NCI-H1048 (cell line): ENCODE results near the gene PDHB.
"Not testable (repeated sequence)": the region's sequence is repeated elsewhere in the genome, so short reads cannot be mapped to it uniquely, and the experiment has no call there.

ENCODE experiments used
- DNase-seq: peaks from one replicate; lab custom pipeline; 2025; lab: John Stamatoyannopoulos, UW

PDHB gene

DNA sequence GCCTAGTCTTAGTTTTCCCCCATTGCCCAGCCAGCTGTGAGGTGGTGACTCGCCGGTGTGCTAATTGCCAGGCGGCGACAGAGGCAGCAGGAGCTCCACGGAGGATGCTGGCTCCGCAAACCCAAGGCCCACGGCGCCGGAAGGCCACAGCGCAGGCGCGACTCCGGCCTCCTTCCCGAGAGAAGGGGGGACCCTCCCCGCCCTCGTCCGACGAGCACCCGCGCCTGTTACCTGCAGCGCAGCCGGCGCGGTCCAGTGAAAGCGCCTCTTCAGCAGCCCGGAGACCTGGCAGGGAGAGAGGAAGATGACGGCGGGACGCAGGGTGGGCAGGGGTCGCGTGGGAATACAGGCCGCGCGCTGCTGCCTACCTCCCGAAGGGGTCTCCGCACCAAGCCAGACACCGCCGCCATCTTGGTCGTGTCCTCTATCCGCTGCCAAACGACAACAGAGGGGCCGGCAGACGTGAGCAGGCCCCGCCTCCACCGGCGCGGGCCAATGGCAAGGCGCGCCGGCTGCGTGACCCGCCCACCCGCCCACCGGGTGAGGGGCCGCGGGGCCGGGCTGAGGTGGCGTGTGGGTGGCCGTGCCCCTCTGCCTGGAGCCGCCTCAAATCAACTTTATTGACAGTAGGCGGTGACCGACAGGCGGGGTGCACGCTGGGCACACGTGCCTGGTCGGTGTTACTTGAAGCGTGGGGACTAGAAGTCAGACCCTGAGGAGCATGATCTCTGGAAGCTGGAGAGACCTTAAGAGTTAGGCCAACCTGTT is at the start of gene PDHB:
Gene PDHB, minus strand, starts transcription at position 433 of the 768 bp plus-strand sequence. Its CDS starts 23 bp downstream, at position 410.
- DNase-seq = peak; percentile 58

DNA sequence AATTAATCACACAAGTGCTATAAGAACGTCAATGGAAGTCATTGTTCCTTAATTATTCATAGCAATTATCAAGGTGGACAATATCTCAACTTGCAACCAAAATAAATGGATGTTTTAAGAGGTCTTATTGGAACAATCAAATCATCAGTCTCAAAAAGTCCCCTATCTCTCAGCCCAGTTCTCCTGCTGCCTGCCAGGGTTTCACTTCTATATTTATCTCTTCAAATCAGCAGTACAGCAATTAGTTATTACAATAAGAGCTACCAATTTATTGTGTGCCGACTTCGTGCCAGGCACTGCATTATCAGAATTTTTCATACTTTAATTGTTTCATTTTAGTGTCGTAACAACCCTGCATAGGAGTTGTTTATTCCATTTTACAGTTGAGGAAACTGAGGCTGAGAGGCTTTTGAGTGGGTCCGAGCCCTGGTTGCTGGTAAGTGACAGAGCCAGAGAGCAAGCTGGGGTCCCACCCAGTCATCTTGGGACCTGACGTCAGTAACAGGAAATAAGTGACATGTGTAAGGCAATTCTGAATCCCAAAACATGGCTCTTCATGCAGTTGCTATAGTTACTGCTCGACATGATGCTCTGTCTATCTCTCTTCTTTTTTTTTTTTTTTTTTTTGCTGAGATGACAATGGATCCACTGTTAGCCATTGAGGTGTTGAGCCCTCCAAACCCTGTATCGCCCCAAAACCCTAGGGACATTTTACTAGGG is 49.4 kb upstream of the PDHB start:
- no peak for DNase-seq

DNA sequence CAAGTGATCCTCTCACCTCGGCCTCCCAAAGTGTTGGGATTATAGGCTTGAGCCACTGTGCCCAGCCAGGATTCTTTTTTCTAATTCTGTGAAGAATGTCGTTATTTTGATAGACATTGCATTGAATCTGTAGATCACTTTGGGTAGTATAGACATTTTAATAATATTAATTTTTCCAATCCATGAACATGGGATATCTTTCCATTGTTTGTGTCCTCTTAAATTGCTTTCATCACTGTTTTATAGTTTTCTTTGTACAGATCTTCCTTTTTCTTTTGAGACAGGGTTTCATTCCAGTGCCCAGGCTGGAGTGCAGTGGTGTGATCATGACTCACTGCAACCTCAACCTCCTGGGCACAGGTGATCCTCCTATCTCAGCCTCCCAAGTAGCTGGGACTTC is 46.7 kb upstream of the PDHB start:
- DNase-seq = no peak

DNA sequence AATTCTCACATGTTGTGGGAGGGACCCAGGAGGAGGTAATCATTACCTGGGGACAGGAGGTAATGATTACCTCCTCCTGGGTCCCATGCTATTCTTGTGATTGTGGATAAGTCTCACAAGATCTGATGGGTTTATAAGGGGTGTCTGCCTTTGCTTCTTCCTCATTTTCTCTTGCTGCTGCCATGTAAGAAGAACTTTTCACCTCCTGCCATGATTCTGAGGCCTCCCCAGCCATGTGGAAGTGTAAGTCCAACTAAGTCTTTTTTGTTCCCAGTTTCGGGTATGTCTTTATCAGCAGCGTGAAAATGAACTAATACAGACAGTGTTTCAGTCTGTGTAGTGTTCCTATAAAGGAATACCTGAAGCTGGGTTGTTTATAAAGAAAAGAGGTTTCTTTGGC is 45.1 kb upstream of the PDHB start:
- no peak for DNase-seq

DNA sequence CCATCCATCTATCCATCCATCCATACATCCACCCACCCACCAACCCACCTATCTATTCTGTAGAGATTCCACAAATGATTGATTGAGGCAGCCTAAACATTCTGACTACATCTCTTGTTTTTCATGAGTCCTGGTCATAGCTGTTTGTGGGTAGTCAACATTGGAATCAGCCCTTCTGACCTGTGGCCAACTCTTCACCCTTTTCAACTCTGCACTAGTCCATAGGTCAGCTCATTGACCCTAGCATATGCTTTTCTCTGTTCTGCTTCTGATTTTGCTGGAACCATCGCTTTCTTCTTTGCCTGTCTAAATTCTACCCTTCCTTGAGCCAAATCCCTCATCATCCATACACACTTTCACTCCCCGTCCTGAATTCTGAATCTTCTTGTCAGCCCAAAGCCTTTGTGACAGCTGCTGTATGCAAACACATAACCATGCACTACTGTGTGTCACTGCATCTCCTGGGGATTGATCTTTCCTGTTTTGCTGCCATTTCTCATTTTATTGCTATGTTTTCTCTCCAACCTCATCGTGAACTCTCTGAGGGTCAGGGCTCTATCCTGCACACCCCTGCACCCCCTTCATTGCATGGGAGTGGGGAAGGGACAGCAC is 41.4 kb upstream of the PDHB start:
- no peak for DNase-seq

DNA sequence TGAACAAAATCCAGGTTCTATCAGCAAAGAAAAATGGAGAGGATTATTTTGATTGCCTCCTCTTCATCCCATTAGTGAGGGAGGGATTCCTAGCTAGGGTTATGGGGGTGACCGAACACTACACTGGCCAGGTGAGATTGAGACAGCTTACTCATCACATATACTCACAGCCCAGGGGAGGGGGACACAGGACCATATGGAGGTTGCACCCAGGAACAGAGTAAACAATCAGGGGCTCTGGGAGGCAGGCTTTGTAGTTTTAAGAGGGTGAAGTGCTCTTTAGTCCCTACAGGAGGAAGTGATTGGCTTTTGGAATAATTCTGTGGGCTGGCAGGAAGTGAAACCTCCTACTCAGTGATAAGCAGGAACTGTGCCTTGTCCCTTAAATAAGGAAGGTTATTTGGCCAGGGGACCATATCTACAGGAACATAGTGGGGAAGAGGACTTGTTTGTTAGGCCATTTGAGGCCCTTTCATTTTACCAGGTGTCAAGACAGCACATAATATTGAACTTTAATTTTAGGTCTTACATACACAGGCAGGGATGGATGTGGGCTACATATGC is 40.8 kb upstream of the PDHB start:
- DNase-seq = no peak

DNA sequence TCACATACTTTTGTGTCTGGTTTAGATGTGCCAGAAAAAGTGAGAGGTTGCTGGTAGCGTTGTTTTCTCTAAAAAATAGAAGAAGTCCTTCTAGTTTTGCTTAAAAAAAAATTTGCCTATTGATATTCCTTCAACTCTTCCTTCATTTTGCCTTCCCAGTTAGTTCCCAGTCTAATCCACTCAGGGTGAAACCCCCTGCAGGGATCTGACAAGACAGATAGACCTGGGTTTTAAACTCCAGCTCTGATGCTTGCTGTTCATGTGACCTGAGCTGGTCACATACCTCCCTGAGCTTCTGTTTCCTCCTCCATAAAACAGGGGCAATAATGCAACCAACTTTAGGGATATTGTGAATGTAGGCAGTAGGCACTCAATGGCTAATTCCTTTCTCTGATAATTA is 39.6 kb upstream of the PDHB start:
- DNase-seq = no peak

DNA sequence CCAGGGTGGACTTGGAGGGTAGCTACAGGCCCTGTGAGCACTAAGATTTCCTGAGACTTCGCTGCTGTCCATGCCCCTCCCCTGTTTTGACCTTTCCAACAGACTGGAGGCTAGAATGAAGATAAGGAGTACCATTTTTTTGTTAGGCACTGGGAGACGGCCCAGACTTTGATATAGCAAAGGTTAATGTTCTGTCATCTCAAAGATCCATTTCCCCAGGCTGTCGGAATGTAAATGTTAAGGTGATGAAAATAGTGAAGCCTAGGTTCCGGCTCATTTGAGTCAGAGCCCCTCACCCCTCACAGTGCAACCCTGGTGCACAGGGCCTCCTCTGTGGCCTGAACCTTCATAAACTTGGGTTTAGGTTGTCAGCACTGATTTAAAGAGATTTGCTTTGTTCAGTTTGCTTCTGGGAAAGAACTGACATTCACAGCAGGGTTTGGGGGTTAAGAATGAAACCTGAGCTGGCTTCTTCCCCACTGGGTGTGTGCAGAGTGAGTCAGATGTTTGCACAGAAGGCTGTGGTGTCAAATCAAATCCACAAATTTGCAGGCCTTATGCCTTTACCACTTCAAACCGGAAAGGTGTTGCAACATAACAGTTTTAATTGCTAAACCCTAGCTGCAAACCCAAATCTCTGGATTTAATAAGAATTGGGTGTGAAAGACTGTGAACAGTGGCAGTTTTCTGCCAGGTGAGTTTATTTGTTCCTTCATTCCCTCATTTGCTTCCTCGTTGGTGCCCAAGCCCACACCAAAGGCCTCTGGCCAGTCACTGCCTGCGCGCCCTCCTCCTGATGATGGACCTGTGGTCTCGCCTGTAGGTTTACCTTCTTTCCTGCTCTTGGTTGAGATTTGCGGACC is 37.6 kb upstream of the PDHB start:
- no peak for DNase-seq

DNA sequence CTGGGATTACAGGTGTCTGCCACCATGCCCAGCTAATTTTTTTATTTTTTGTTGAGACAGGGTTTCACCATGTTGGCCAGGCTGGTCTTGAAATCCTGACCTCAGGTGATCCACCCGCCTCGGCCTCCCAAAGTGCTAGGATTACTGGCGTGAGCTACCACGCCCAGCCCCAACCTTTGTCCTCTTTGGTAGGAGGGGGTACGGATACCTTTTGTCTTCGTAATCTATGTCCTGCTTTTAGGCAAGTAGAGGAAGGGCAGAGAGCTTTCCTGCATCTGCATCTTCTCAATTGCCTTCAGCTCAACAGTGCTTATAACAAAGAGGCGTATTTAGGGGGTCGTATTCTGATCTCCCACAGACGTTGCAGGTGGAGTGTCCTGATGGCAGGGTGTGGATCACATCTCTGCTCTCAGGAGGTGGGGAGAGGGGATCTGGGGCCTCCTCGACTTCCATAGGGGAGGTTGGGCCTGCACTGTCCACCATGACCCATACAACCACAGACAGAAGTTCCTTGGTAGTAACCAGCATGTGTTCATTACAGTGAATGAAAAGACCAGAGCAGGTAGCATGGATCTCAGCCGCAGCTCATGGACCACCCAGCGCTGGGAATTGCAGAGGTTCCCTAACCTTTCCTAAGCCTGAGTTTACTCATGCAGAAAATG is 36.9 kb upstream of the PDHB start:
- no peak for DNase-seq

DNA sequence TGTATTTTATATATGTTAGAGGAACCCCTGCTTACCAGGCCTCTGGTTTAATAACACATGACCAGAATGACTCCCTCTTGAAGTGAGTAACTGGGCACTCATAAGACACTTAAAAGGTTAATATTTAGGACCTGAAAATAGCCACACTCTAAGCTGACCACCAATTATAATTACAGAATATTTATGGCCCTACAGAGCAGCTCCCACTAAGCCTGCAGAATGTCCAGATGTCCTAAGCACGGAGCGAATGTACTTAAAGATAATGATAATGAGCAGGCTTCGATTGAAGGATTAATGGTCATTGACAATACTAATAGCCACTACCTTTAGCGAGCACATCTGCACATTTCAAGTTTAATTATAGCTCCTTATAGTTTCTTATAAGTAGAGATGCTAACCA is 35.5 kb upstream of the PDHB start:
- DNase-seq = no peak

DNA sequence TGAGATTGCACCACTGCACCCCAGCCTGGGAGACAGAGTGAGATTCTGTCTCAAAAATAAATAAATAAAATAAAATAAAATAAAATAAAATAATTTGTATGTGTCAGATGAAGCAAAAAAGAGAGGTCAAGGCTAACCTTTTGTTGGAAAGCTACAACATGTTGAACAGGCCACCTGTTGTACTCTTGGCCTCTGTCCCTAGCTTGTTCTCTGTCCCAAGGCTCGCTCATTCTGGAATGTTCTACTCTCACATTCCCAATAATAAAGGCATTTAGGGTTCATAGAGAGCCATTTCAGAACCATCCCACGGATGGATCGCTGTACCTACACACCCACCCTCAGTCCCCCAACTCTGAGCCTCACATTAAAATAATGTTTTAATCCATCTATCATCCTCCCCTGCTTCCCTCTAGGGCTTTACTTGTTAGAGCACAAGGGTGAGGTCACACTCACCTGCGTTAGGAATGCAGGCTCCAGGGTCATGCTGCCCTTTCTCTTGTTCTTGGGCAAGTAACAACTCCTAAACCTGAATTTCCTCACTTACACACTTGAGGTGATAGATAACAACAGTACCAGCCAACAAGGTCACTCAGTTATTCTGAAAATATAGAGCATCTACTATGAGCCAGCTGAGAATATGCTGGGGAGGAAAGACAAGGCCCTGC is 33.4 kb upstream of the PDHB start:
- DNase-seq = no peak

DNA sequence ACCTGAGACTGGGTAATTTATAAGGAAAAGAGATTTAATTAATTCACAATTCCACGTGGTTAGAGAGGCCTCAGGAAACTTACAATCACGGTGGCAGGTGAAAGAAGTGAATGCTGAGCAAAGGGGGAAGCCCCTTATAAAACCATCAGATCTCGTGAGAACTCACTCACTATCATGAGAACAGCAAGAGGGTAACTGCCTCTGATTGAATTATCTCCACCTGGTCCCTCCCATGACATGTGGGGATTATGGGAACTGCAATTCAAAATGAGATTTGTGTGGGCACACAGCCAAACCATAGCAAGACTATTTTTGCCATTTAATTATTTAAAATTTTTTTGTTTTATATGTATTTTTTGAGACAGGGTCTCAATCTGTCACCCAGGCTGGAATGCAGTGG is 31.2 kb upstream of the PDHB start:
- no peak for DNase-seq

DNA sequence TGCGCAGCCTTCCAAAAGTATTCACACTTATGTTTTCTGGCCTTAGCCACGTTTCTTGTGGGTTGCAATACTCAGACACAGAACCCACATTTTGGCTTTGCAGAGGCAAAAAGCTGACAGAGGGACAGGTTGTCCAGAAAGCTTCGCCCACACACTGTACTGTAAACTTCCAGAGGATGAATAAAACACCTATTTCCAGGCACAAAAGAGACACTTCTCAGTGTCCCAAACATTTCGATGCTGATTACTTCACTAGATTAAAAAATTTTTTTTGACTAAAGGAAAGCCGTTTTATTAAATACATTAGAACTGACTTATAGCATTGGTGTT is 30.3 kb upstream of the PDHB start:
- no peak for DNase-seq

DNA sequence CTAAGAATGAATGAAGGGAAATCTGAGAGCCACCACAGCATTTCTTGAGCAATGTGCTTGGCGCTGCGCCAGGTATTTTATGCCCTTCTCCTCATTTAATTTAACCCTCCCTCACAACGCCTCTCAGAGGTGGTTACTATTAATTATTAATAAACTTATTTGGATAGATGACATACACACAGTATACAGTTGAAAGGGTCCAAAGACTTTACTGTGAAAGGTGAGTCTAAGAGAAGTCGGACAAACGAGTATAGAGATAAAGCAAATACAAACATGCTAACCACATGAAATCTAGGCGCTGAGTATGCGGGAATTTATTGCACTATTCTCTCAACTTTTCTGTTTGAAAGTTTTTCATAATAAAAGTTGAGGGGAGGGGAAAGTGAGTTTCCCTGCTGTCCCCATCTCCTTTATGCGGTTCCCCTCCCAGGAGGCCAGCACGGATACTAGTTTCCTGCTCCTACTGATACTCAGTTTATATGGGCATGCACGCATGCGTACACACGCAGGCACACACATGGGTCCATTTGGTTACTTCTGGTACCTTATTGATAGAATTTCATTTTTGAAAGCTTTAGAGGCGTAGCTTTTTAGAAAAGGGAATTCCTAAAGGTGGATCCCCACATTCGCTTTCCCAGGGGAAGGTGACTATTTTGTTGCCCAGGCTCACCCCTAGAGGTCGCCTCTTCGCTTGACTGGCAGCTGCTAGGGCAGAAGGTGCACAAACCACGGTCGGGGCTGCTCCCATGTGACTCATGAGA is 29.7 kb upstream of the PDHB start:
- peak; percentile 16 for DNase-seq

DNA sequence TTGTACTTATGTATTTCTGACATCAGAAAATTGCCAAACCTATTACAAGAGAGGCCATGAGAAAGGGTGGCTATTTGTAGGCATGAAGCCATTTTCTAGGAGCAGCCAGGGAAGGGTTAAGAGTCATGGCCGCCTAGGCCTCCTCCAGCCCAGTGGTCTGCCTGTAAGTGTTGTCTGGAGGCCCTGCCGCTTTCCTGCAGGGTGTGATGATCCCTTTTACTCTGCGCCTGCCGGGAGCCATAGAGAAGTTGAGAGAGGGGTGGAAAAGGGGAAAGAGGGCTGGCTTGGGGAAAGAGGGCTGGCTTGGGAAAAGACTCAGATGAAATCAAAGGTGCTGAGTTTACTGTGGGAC is 29.2 kb upstream of the PDHB start:
- no peak for DNase-seq

DNA sequence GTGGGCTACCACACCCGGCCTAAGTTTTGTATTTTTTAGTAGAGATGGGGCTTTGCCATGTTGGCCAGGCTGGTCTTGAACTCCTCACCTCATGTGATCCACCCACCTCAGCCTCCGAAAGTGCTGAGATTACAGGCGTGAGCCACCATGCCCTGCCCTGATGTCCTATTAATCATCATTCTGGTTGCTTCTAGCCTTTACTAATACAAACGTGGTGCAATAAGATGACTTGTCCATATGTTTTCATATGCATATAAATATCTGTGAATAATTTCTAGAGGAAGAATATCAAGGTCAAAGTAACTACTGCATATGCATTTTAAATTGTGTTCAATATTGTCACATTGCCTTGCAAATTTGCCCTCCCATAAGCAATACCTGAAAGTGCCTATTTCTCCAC is 25.5 kb upstream of the PDHB start:
- no peak for DNase-seq

DNA sequence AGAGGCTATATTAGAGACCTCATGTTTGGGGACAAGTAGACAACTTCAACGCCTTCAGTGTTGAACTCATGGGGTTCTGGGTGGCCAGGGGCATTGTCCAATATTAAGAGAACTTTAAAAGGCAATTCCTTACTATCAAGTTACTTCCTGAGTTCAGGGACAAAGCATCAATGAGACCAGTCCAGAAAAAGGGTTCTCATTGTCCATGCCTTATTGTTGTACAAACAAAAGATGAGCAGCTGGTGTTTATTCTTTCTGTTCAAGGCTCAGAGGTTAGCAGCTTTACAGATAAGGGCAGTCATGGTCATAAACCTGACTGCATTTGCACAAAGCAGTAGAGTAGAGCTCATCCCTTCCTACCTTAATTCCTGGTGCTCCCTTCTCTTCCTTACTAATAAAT is 18.5 kb upstream of the PDHB start:
- no peak for DNase-seq

DNA sequence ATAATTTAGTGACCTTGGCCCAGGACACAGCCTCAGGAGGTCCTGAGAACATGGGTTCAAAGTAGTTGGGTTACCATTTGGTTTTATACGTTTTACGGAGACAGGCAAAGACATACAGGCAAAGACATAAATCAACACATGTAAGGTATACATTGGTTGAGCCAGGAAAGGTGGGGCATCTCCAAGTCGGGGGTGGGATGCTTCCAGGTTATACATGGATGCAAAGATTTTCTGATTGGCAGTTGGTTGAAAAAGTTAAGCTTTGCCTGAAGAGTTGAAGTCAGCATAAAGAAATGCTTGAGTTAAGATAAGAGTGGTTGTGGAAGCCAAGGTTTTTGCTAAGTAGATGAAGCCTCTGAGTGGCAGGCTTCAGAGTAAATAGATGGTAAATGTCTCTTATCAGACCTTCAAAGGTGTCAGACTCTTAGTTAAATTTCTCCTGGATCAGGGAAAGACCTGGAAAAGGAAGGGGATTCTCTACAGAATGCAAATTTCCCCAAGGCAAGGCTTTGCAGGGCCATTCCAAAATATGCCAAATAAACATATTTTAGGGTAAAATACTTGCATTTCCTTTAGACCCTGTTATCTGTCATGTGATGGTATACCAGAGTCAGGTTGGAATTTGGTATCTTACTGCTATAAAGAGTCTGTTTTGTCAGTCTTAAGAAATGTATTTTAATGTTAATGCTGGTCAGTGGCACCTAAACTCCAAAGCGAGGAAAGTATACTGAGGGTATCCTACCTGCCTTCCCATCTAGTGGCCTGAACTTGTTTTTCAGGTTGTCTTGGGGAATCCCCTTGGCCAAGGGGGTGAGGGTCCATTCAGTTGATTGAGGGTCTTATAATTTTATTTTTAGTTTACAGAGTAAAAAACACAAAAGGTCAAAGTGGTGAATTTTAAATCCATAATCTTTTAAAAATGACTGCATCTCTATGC is 8.2 kb upstream of the PDHB start:
- no peak for DNase-seq

DNA sequence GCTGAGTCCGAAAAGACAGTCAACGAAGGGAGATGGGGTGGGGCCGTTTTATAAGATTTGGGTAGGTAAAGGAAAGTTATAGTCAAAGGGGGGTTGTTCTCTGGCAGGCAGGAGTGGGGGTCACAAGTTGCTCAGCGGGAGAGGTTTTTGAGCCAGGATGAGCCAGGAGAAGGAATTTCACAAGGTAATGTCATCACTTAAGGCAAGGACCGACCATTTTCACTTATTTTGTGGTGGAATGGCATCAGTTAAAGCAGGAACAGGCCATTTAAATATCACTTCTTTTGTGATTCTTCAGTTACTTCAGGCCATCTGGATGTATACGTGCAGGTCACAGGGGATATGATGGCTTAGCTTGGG is 7.3 kb upstream of the PDHB start:
- DNase-seq = not testable (repeated sequence)
